HepG2 (cell line): ENCODE data around the gene PDGFRB. TPM values are rescaled to one million over a fixed set of nuclear protein-coding genes. Genes with fewer than 3 reads are reported as not detected.

Experiments used
- ATAC-seq: fragments of 200-7000 bp; cut with Tn5 transposase; 3 replicates; pipeline ENCODE4 v1.9.1; 2020; ENCODE audit warnings: mild to moderate bottlenecking, moderate library complexity
- BruUV-seq: library from RNA; stranded (reverse); fragments of 400-500 nt; replicated peaks from 2 replicates; lab custom pipeline; 2021; lab: Mats Ljungman, UMichigan
- CTCF ChIA-PET: fragments of 300-600 bp; formaldehyde crosslinking; extraction: SDS; loops from one replicate; lab custom pipeline; 2021; ENCODE audit warnings: low total read pairs, inconsistent platforms, low intra/inter-chr PET ratio; lab: Yijun Ruan, JAX
- POLR2A ChIA-PET: fragments of 350-600 bp; sonication (Branson Sonifier 250); formaldehyde crosslinking; loops from one replicate; lab custom pipeline; 2020; ENCODE audit warnings: antibody characterized with exemption, inconsistent platforms; lab: Yijun Ruan, JAX
- DNase-seq: peaks from one replicate; pipeline ENCODE4 v3.0.0-alpha.2; 2015; ENCODE audit warnings: low spot score
- FAIRE-seq: peaks from 3 replicates; lab custom pipeline; 2011; peaks lifted over from hg19 to GRCh38; lab: Jason Lieb, UNC
- H2AFZ ChIP-seq: one replicate; pipeline ENCODE4 v1.6.1; 2011; ENCODE audit warnings: low read length, inconsistent platforms
- H3K27ac ChIP-seq: fragments of 300-600 bp; 3 replicates; pipeline ENCODE4 v1.8.0; 2011; ENCODE audit warnings: mixed run types, mild to moderate bottlenecking, mixed read lengths, low read length, inconsistent platforms; ENCODE audit not compliant: insufficient read depth; ENCODE audit errors: extremely low read length
- H3K27me3 ChIP-seq, 2 experiments: fragments of 200-600 bp in 1 of 2; 2 replicates in 1 of 2; 3 replicates in 1 of 2; pipeline versions ENCODE4 v1.6.0 to v1.8.0; 2011; ENCODE audit warnings: low read length in 2 of 2, mild to moderate bottlenecking in 2 of 2, moderate library complexity in 2 of 2, inconsistent platforms in 1 of 2; ENCODE audit not compliant: insufficient read depth in 2 of 2, control insufficient read depth in 1 of 2
- H3K36me3 ChIP-seq, 2 experiments: fragments of 200-600 bp in 1 of 2; replicated peaks in 1 of 2; 2 replicates in 1 of 2; 3 replicates in 1 of 2; pipeline versions ENCODE4 v1.5.1 to v1.8.0; 2011; ENCODE audit warnings: low read length in 2 of 2, inconsistent platforms in 1 of 2; ENCODE audit not compliant: insufficient read depth in 2 of 2, control insufficient read depth in 1 of 2
- H3K4me1 ChIP-seq: 2 replicates; pipeline ENCODE4 v1.5.1; 2012; ENCODE audit warnings: low read length, inconsistent platforms; ENCODE audit not compliant: insufficient read depth
- H3K4me2 ChIP-seq: 2 replicates; pipeline ENCODE4 v1.6.0; 2011; ENCODE audit warnings: low read depth, low read length, inconsistent platforms
- H3K4me3 ChIP-seq, 3 experiments: fragments of 200-600 bp in 1 of 3; sonication (generic), shearing (Covaris generic) in 1 of 3; replicated peaks in 1 of 3; 2 replicates each; pipeline ENCODE4 v1.5.1; 2011 to 2016; ENCODE audit warnings: low read length in 3 of 3, inconsistent platforms in 2 of 3, low read depth in 2 of 3, mild to moderate bottlenecking in 2 of 3, control low read depth in 1 of 3, mixed read lengths in 1 of 3; ENCODE audit not compliant: insufficient read depth in 1 of 3
- H3K79me2 ChIP-seq: one replicate; pipeline ENCODE4 v1.6.1; 2011; ENCODE audit warnings: low read length, inconsistent platforms; ENCODE audit not compliant: insufficient read depth
- H3K9ac ChIP-seq: 2 replicates; pipeline ENCODE4 v1.6.0; 2011; ENCODE audit warnings: mild to moderate bottlenecking, low read depth, low read length, inconsistent platforms; ENCODE audit not compliant: insufficient read depth
- H3K9me3 ChIP-seq: 2 replicates; pipeline ENCODE4 v1.5.1; 2012; ENCODE audit warnings: mild to moderate bottlenecking, low read length
- H4K20me1 ChIP-seq: 2 replicates; pipeline ENCODE4 v1.6.0; 2011; ENCODE audit warnings: inconsistent platforms, mild to moderate bottlenecking, low read length, moderate library complexity; ENCODE audit not compliant: insufficient read depth
- ARNT ChIP-seq: fragments of 450-650 bp; IDR thresholded peaks from 2 replicates; pipeline ENCODE4 v1.6.1; 2017
- FOSL2 ChIP-seq: sonication (generic); formaldehyde crosslinking; IDR thresholded peaks from 2 replicates; pipeline ENCODE4 v1.4.0; 2020; ENCODE audit warnings: missing genetic modification reagents
- FOXA3 ChIP-seq: IDR thresholded peaks from 2 replicates; pipeline ENCODE4 v1.6.1; 2016; ENCODE audit warnings: missing genetic modification reagents, missing compliant biosample characterization
- FOXC1 ChIP-seq: sonication (generic); formaldehyde crosslinking; IDR thresholded peaks from 2 replicates; pipeline ENCODE4 v1.8.0; 2022; ENCODE audit warnings: mild to moderate bottlenecking, missing genetic modification reagents, borderline replicate concordance
- GLI4 ChIP-seq: sonication (generic); formaldehyde crosslinking; IDR thresholded peaks from 2 replicates; pipeline ENCODE4 v1.5.1; 2020; ENCODE audit warnings: missing genetic modification reagents, mild to moderate bottlenecking, moderate library complexity, borderline replicate concordance
- MTF1 ChIP-seq: sonication (generic); formaldehyde crosslinking; IDR thresholded peaks from 2 replicates; pipeline ENCODE4 v1.5.0; 2020; ENCODE audit warnings: missing genetic modification reagents
- SALL1 ChIP-seq: sonication (generic); formaldehyde crosslinking; IDR thresholded peaks from 2 replicates; pipeline ENCODE4 v1.8.0; 2022; ENCODE audit warnings: mild to moderate bottlenecking, missing genetic modification reagents
- ZNF263 ChIP-seq: sonication (generic); formaldehyde crosslinking; IDR thresholded peaks from 2 replicates; pipeline ENCODE4 v1.4.0; 2020; ENCODE audit warnings: missing genetic modification reagents
- ZNF619 ChIP-seq: sonication (generic); formaldehyde crosslinking; IDR thresholded peaks from 2 replicates; pipeline ENCODE4 v1.4.0; 2020; ENCODE audit warnings: mild to moderate bottlenecking, missing genetic modification reagents
- ZSCAN9 ChIP-seq: IDR thresholded peaks from 2 replicates; pipeline ENCODE4 v1.6.1; 2016; ENCODE audit warnings: borderline replicate concordance
- WGBS: methylation state at CpG from one replicate; pipeline ENCODE4 v1.1.6; 2017; ENCODE audit warnings: low lambda C conversion rate; 5-methylcytosine and 5-hydroxymethylcytosine counted together
- in situ Hi-C: cut with HindIII; loops from 2 replicates; pipeline ENCODE4 v1.10.0; 2017; ENCODE audit warnings: low pct_unique_long_range_greater_than_20kb; ENCODE audit not compliant: extremely low pct_ligation_motif_present
- intact Hi-C: fragments of 100-400 bp; cut with micrococcal nuclease; formaldehyde crosslinking; loops from one replicate; pipeline ENCODE4 v1.10.0; 2022; ENCODE audit not compliant: unreplicated experiment
- polyA plus RNA-seq, 8 experiments: library from polyadenylated mRNA; depleted of rRNA in 3 of 8; stranded (reverse) in 7 of 8; unstranded in 1 of 8; fragments of >200 nt; fragmentation: Illumina TruSeq in 4 of 8; extraction: Trizol in 4 of 8; gene quantifications; 2 replicates each; pipeline versions ENCODE4 v1.2.1 to v1.2.3, GENCODE V29; 2011 to 2016; ENCODE audit warnings: low read depth in 4 of 8, missing spikeins in 1 of 8, mixed read lengths in 1 of 8; ENCODE audit not compliant: insufficient read depth in 1 of 8
- total RNA-seq, 5 experiments: library from RNA; depleted of rRNA; stranded (reverse); fragments of >200 nt; fragmentation: Illumina TruSeq; extraction: Trizol; gene quantifications; 2 replicates each; pipeline ENCODE4 v1.2.3, GENCODE V29; 2016; ENCODE audit warnings: low read depth in 1 of 5
- TF ChIP-seq, protein P1 (sequence below): sonication (generic); formaldehyde crosslinking; IDR thresholded peaks from 2 replicates; pipeline ENCODE4 v1.4.0; 2020; ENCODE audit warnings: missing genetic modification reagents, borderline replicate concordance

The PDGFRB gene
- total and polyA plus RNA-seq, 2 of the 13 experiments (the other 11 are each of a cell fraction or from before 2014, with no cell fraction given), result 4.0 to 21.0 TPM

DNA sequence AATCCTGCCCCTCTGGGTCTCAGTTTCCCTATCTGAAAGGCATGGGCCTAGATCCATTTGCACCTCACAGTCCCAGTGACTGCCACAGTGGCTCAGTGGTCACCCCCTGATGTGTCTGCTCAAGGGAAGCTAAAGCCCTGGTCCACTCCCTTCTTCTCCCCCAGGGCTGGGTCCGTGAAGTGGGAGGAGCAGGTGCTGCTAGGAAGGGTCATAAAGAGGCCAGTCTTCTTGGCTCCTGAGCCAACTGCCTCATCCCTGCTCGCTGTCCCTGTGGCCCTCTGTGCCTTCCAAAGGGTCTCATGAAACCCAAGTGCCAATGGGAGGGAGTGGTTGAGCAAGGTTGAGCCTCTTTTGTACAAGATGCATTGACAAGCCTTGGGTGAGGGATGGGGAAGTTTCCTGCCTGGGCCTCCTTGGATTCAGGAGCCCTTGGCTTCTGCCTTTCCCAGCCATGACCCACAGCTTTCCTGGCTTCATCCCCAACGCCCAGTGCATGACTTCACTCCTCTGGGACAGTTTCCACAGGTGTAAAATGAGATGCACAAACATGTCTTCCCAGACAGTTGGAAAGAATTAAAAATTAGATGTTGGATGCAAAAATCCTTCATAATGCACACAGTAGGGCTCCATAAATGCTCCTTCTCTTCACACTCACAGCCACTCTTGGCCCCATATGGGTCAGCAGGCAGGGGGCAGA lies 32.6 kb upstream of the PDGFRB start (continued):
- TF ChIP-seq FOXC1 (CRISPR knock-in tag), result no peak
- TF ChIP-seq FOXA3, result no peak
- TF ChIP-seq GLI4, result no peak
- no peak for TF ChIP-seq ARNT

DNA sequence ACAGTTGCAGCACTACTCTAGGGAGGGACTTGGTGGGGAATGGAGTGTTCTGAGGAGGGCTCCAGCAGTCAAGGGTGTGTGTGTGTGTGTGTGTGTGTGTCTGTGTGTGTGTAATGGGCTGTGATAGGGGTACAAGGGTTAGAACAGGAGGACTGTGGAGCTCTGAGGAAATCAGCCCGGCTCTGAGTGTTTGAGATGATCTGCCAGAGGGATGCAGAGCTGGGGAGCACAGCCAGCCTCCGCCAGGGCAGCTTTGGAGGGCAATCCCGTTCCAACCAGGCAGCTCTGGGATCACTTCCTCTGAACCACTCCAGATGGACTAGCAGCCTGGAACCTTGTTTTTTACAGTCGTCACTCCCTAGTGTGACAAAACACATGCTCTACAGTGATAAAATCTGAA lies 31.3 kb upstream of the PDGFRB start:
- no peaks in the 10 kb centered on the region for H3K9me3 ChIP-seq
- ChIA-PET POLR2A (interaction anchor here (0.6 to 1.0 kb wide), 2 partner anchors 45 to 50 kb away, joined by 3 read pairs; no protein-coding TSS in a partner anchor), CTCF (interaction anchor here (1.2 kb wide), 1 partner anchor 57 kb away, joined by 4 read pairs; no protein-coding TSS in a partner anchor)
- FAIRE-seq, result no peak
- H3K27ac ChIP-seq, result no peak overlapping the region
- H3K36me3 ChIP-seq, result no peaks in the 10 kb centered on the region
- no peak overlapping the region for H3K9ac ChIP-seq
- intact Hi-C loops, result no loop called here
- H3K27me3 ChIP-seq, result peaks cover 4 to 16% of the 10 kb centered on the region in 2 experiments; a peak in 4 of 5 replicates
- peak; percentile 82 for TF ChIP-seq ZNF263 (CRISPR knock-in tag)
- TF ChIP-seq ZSCAN9 (CRISPR knock-in tag), result no peak
- no TSS peak for BruUV-seq
- DNase-seq, result no peak
- no peaks in the 10 kb centered on the region for H4K20me1 ChIP-seq
- no peak overlapping the region for H2AFZ ChIP-seq
- no peak overlapping the region for H3K4me3 ChIP-seq
- in situ Hi-C loops, result no loop called here
- H3K4me2 ChIP-seq, result no peak overlapping the region; the same call in 1 of the 2 replicates
- peaks cover 29% of the 10 kb centered on the region for H3K4me1 ChIP-seq
- 28% methylated on average over 4 of the region's 4 CpGs for WGBS
- ATAC-seq, result no peak
- no peaks in the 10 kb centered on the region for H3K79me2 ChIP-seq

DNA sequence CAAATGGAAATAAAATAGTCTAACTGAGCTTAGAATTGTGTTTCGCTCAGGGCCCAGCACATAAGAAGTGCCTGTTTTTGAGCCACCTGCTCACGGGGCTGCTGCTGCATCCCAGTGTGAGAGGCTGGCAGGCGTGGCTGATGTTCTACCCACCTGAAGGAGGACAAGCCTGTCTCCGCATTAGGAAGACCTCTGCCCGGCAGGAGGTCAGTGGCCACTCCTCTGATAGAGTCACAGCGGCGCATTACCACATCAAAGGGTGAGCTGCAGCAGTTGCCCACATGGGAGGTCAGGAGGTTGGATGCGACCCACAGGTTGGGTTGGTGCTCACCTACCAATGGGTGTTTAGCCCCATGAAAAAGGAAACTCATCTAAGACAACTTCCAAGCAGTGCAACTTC lies 30.5 kb upstream of the PDGFRB start:
- DNase-seq (peak; percentile 29), FAIRE-seq (no peak), ATAC-seq (peak; percentile 68)
- Histone ChIP-seq H3K79me2 (no peaks in the 10 kb centered on the region), H3K27ac (no peak overlapping the region), H3K27me3 (peaks cover 4 to 11% of the 10 kb centered on the region in 2 experiments; a peak in 3 of 5 replicates), H3K4me3 (no peak overlapping the region; a peak in 1 of 6 replicates), H3K36me3 (no peaks in the 10 kb centered on the region), H4K20me1 (no peaks in the 10 kb centered on the region), H3K4me2 (peak overlapping the region; percentile 52), H3K4me1 (peaks cover 30% of the 10 kb centered on the region), H3K9ac (no peak overlapping the region), H3K9me3 (no peaks in the 10 kb centered on the region), H2AFZ (no peak overlapping the region)
- ChIA-PET POLR2A (no interaction called here), CTCF (interaction anchor here (1.2 kb wide), 1 partner anchor 56 kb away, joined by 4 read pairs; no protein-coding TSS in a partner anchor)
- 17% methylated on average over 5 of the region's 8 CpGs for WGBS
- in situ Hi-C loops, result no loop called here
- no TSS peak for BruUV-seq
- intact Hi-C loops, result no loop called here
- TF ChIP-seq SALL1 (CRISPR knock-in tag) (0 out of 2 replicates have a peak, but pooled peaks have one; percentile 37), MTF1 (CRISPR knock-in tag) (no peak), ZNF619 (CRISPR knock-in tag) (no peak), FOSL2 (peak; percentile 37; the same call in 1 of the 2 replicates)
- TF ChIP-seq, protein P1, sequence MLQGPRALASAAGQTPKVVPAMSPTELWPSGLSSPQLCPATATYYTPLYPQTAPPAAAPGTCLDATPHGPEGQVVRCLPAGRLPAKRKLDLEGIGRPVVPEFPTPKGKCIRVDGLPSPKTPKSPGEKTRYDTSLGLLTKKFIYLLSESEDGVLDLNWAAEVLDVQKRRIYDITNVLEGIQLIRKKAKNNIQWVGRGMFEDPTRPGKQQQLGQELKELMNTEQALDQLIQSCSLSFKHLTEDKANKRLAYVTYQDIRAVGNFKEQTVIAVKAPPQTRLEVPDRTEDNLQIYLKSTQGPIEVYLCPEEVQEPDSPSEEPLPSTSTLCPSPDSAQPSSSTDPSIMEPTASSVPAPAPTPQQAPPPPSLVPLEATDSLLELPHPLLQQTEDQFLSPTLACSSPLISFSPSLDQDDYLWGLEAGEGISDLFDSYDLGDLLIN (CRISPR knock-in tag), result no peak
